ENCODE measurements around the gene EZR. TPM values are rescaled to one million over a fixed set of nuclear protein-coding genes. Genes with fewer than 3 reads are reported as not detected.

Gene EZR
- total and polyA plus RNA-seq, 9 of the 15 experiments (the other 6 are each of a cell fraction or from before 2014, with no cell fraction given), result 36.5 to 162 (median 104) TPM

DNA sequence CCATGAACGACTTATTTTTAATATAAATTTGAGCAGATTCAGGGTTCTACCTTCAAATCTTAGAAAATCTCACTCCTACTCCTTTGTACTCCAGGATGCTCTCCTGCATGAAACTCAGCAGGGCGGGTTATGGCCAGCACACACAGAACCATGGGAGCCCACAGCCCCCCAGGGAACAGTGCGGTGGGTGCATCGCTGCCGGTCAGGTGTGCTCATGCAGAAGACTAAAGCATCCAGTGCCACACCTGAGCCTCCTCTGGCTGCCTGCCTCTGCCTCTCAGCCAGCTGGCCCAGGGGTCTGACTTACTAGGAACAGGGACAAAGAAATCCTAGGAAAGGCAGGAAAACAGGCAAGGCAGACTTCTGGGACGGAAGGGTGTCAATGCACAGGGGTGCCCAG lies 31.8 kb downstream of the EZR start:
- H3K79me2 ChIP-seq (ENCODE audit: control insufficient read depth, insufficient read depth, low read length), result peaks cover 34% of the 10 kb centered on the region

More for the DNA sequence above, 31.8 kb downstream of the EZR start:
- ChIA-PET POLR2A (no interaction called here), CTCF (ENCODE audit: low intra/inter-chr PET ratio) (no interaction called here)
- ATAC-seq (no peak), DNase-seq (ENCODE audit: extremely low read depth in 1 of 4, low spot score in 3 of 4) (no peak), FAIRE-seq (no peak)
- Histone ChIP-seq H4K20me1 (replicated peaks; ENCODE audit: control insufficient read depth, insufficient read depth, low read length) (0 out of 2 replicates have a peak, but pooled peaks cover 4% of the 10 kb centered on the region), H3K4me1 (replicated peaks in 1 of 2; ENCODE audit: control insufficient read depth in 2 of 2, insufficient read depth in 2 of 2, low read length in 2 of 2) (no peaks in the 10 kb centered on the region), H3K9ac (ENCODE audit: insufficient read depth in 1 of 2, low read depth in 2 of 2, low read length in 2 of 2) (no peak overlapping the region), H3K4me3 (no peak overlapping the region), H3K27me3 (ENCODE audit: control insufficient read depth in 2 of 2, insufficient read depth in 2 of 2, low read length in 2 of 2) (no peaks in the 10 kb centered on the region), H3K36me3 (ENCODE audit: control insufficient read depth, insufficient read depth, low read length) (peaks cover 78% of the 10 kb centered on the region), H3K27ac (ENCODE audit: extremely low read depth, low read depth, low read length) (no peak overlapping the region), H2AFZ (ENCODE audit: low read depth, low read length) (no peak overlapping the region), H3K9me3 (replicated peaks; ENCODE audit: control insufficient read depth, insufficient read depth, low read depth, low read length) (no peaks in the 10 kb centered on the region), H3K4me2 (ENCODE audit: insufficient read depth, low read length) (no peak overlapping the region), H3K9me1 (ENCODE audit: control insufficient read depth, insufficient read depth, low read length) (no peaks in the 10 kb centered on the region)
- intact Hi-C loops (cut with micrococcal nuclease), result no loop called here
- TF ChIP-seq, protein P1, sequence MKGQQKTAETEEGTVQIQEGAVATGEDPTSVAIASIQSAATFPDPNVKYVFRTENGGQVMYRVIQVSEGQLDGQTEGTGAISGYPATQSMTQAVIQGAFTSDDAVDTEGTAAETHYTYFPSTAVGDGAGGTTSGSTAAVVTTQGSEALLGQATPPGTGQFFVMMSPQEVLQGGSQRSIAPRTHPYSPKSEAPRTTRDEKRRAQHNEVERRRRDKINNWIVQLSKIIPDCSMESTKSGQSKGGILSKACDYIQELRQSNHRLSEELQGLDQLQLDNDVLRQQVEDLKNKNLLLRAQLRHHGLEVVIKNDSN (CRISPR knock-in tag; IDR thresholded peaks at IDR 0.05), result no peak
- TF ChIP-seq HBP1 (CRISPR knock-in tag; IDR thresholded peaks at IDR 0.05) (no peak), RBM15 (IDR thresholded peaks at IDR 0.05; ENCODE audit: insufficient read depth, low read length) (no peak), NR2C2 (CRISPR knock-in tag; IDR thresholded peaks at IDR 0.05) (no peak), NR2C2 (tag; IDR thresholded peaks at IDR 0.05) (no peak), FUS (optimal IDR thresholded peaks at IDR 0.05; ENCODE audit: low read depth, low read length) (no peak), RFX1 (IDR thresholded peaks at IDR 0.05) (no peak), ZNF707 (CRISPR knock-in tag; conservative IDR thresholded peaks at IDR 0.05) (no peak), NR1H2 (CRISPR knock-in tag; IDR thresholded peaks at IDR 0.05) (no peak), FOXJ3 (CRISPR knock-in tag; IDR thresholded peaks at IDR 0.05) (no peak), KAT7 (CRISPR knock-in tag; IDR thresholded peaks at IDR 0.05; ENCODE audit: borderline replicate concordance) (no peak)
- in situ Hi-C loops (cut with MboI), result loop anchor here (10.0 kb wide), 1 partner anchor 317 kb away; no protein-coding TSS in a partner anchor
- no TSS peak for BruUV-seq (replicated peaks)
- 85% methylated on average over 6 of the region's 6 CpGs for WGBS (ENCODE audit: insufficient coverage, low coverage, missing lambda C conversion rate)
